GM18508 (cell line): ENCODE data around the gene MTG2.

Source experiments
- ATAC-seq: cut with Tn5 transposase; IDR thresholded peaks from one replicate; pipeline ENCODE4 v1.9.1; 2021; ENCODE audit warnings: moderate number of reproducible peaks; ENCODE audit not compliant: insufficient read depth, unreplicated experiment

The MTG2 gene

GRCh38 chr20:62178316-62179161 lies 4.3 kb upstream of the MTG2 start:
- no peak for ATAC-seq

- no peak for ATAC-seq
Observed at GRCh38 chr20:62179162-62179504, 3.7 kb upstream of the MTG2 start.

- ATAC-seq = no peak
Observed at GRCh38 chr20:62181808-62182207, 1.0 kb upstream of the MTG2 start.

- ATAC-seq = no peak
Observed at GRCh38 chr20:62183426-62184142, 756 bp downstream of the MTG2 start.

- no peak for ATAC-seq
Observed at GRCh38 chr20:62186096-62186426, 3.2 kb downstream of the MTG2 start.

GRCh38 chr20:62186887-62187866 lies 4.3 kb downstream of the MTG2 start:
- no peak for ATAC-seq

- no peak for ATAC-seq
Observed at GRCh38 chr20:62190639-62191411, 8.0 kb downstream of the MTG2 start.

GRCh38 chr20:62191781-62192559 lies 9.1 kb downstream of the MTG2 start:
- no peak for ATAC-seq

- no peak for ATAC-seq
Observed at GRCh38 chr20:62192635-62193034, 9.8 kb downstream of the MTG2 start.

GRCh38 chr20:62193079-62194025 lies 10.5 kb downstream of the MTG2 start:
- ATAC-seq = no peak

GRCh38 chr20:62195075-62195405 lies 12.2 kb downstream of the MTG2 start:
- no peak for ATAC-seq

GRCh38 chr20:62195736-62196135 lies 12.9 kb downstream of the MTG2 start:
- no peak for ATAC-seq

- no peak for ATAC-seq
Observed at GRCh38 chr20:62196286-62196685, 13.5 kb downstream of the MTG2 start.

- no peak for ATAC-seq
Observed at GRCh38 chr20:62197311-62197710, 14.5 kb downstream of the MTG2 start.

- ATAC-seq = no peak
Observed at GRCh38 chr20:62197801-62198200, 15.0 kb downstream of the MTG2 start.

- no peak for ATAC-seq
Observed at GRCh38 chr20:62198496-62198895, 15.7 kb downstream of the MTG2 start.

- ATAC-seq = no peak
Observed at GRCh38 chr20:62198931-62199330, 16.1 kb downstream of the MTG2 start.

GRCh38 chr20:62200491-62201172 lies 17.8 kb downstream of the MTG2 start:
- ATAC-seq = no peak
